ENCODE results near the gene CARS1. TPM values are rescaled to one million over a fixed set of nuclear protein-coding genes. Genes with fewer than 3 reads are reported as not detected.

CARS1 gene
- total and polyA plus RNA-seq, 12 donors: 12.5 to 24.6 (median 15.9) TPM

DNA sequence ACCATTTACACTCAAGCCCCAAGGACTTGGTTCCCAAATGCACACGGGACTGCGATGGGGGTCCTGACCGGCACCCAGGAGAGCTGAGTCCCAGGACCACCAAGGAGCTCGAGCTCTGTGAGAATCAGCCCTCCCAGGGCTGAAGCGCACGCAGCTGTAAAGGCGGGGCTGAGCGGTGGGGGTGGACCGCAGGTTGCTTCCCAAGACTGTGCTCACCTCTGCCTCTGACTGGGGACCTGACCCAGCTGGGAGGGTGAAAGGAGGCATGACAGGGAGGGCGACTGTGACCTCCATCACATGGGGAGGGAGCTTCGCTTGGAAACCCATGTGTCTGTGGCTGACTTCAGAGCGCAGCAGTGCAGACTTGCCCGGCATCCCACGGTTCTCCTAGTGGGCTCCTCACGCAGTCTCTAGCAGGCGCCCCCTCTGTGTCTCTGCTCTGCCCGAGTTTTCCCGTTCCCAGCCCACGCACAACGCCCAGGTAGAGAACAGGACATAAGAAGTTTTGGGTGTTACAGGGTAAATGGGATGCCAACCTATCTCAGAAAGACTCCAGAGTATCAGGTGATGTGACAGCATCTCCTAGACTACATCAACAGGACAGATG, 49.7 kb downstream of the CARS1 start:
- Histone ChIP-seq H3K36me3 (peaks cover 0 to 100% (median 17%) of the 10 kb centered on the region in 9 donors), H3K4me3 (no peak overlapping the region), H3K9me3 (no peaks in the 10 kb centered on the region), H3K4me1 (peaks cover 0 to 3% (median 0%) of the 10 kb centered on the region in 9 donors), H3K27me3 (no peaks in the 10 kb centered on the region), H3K27ac (no peak overlapping the region)
- DNase-seq (no peak), ATAC-seq (no peak)
- no peak for TF ChIP-seq CTCF (IDR thresholded peaks at IDR 0.05)
- intact Hi-C loops (cut with DNase I): no loop called here
- WGBS, 2 donors: 93 to 95% methylated on average over 20 of the region's 20 CpGs

DNA sequence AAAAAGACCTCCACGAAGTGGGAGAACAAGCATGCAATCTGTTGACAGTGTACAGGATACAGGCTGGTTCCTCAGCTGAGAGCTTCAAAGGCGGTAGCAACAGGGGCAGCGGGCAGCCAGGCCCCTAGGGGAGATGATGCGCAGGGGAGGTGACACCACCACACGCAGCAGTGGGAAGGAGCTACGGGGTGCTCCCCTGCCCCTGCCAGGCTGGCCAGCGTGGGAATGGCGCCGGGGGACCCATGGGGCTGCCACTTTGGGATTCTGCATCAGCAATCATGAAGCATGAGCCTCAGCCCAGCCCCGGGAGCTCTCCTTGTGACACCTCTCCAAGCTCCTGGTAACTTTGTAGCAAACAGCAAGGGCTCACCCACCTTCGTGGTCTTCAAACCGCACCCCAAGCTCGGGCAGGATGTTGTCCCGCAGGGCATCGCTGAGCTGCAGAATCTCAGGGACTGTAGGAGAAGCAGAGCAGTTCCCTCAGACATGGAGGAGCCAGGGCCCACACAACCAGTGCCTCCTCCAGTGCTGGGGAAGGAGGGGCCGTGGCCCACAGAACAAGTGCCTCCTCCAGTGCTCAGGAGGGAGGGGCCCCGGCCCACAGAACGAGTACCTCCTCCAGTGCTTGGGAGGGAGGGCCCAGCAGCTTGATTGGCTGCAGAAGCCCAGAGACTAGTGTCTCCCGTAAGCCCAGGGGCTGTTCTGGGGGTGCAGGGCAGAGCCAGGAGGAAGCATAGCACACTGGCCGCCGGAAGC, 50.5 kb downstream of the CARS1 start:
- ATAC-seq (no peak), DNase-seq (no peak)
- Histone ChIP-seq H3K27me3 (no peaks in the 10 kb centered on the region), H3K4me3 (no peak overlapping the region), H3K27ac (no peak overlapping the region), H3K36me3 (peaks cover 0 to 100% (median 11%) of the 10 kb centered on the region in 9 donors), H3K4me1 (peaks cover 0 to 10% (median 3%) of the 10 kb centered on the region in 9 donors), H3K9me3 (no peaks in the 10 kb centered on the region)
- no peak for TF ChIP-seq CTCF (IDR thresholded peaks at IDR 0.05)
- 87% methylated on average over 21 of the region's 21 CpGs for WGBS, 2 donors
- intact Hi-C loops (cut with DNase I): no loop called here

- Histone ChIP-seq H3K27me3 (no peaks in the 10 kb centered on the region), H3K4me1 (peaks cover 0 to 28% (median 13%) of the 10 kb centered on the region in 9 donors), H3K9me3 (no peaks in the 10 kb centered on the region), H3K4me3 (no peak overlapping the region), H3K36me3 (peaks cover 0 to 100% (median 8%) of the 10 kb centered on the region in 9 donors), H3K27ac (no peak overlapping the region)
- DNase-seq: no peak
- WGBS, 2 donors: 97% methylated on average over 10 of the region's 10 CpGs
- no peak for ATAC-seq
- no peak for TF ChIP-seq CTCF (IDR thresholded peaks at IDR 0.05)
- intact Hi-C loops (cut with DNase I): no loop called here
Observed at GRCh38 chr11:3004481-3004880, 52.7 kb downstream of the CARS1 start.

DNA sequence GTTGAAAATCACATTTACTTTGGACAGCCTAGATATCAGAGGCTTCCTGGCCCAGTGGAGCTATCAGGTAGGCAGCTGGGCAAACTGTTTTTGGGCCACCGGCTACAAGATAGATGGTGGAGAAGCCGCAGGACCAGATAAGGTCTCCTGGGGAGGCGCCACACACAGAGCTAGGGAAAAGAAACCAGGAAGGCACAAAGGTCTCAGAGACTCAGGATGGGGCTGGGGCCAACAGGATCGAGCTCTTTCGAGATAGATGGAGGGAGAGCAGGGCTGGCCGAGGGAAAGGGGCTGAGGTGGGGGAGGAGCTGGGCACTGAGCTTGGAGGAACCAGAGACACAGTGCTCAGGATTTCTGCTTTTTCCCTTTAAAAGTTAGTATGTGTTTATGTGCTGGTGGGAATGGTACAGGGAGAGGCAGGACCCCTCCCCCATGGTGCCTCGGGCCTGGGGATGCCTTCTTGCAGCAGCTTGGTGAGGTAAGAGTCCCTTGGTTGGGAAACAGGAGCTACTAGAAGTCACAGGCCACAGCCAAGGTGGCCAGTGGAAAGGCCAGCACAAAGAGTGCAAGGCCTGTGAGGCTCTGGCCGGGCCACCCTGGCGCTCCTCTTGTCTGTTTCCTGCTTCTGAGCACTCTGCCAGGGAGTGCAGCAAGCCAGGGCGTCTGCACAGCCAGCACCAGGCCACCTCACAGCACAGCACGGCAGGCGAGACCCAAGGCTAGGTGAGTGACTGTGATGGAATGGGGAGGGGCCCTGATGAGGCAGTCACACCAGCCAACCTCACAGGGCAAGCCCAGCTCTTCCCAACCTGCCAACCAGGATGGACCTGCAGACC, 53.6 kb downstream of the CARS1 start:
- Histone ChIP-seq H3K36me3 (peaks cover 0 to 95% (median 8%) of the 10 kb centered on the region in 9 donors), H3K27me3 (no peaks in the 10 kb centered on the region), H3K4me3 (no peak overlapping the region), H3K9me3 (no peaks in the 10 kb centered on the region), H3K4me1 (peaks cover 0 to 28% (median 13%) of the 10 kb centered on the region in 9 donors), H3K27ac (no peak overlapping the region)
- no peak for DNase-seq
- TF ChIP-seq CTCF (IDR thresholded peaks at IDR 0.05): no peak
- intact Hi-C loops (cut with DNase I): no loop called here
- no peak for ATAC-seq
- 89 to 92% methylated on average over 12 of the region's 12 CpGs for WGBS, 2 donors
